HG02852 (cell line): ENCODE data around the gene MRPL21.
"Not testable (repeated sequence)": the region's sequence is repeated elsewhere in the genome, so short reads cannot be mapped to it uniquely, and the experiment has no call there.

ENCODE experiments used
- ATAC-seq: cut with Tn5 transposase; IDR thresholded peaks from one replicate; pipeline ENCODE4 v1.9.1; 2021; ENCODE audit warnings: mild to moderate bottlenecking, moderate library complexity; ENCODE audit not compliant: unreplicated experiment

MRPL21 gene

DNA sequence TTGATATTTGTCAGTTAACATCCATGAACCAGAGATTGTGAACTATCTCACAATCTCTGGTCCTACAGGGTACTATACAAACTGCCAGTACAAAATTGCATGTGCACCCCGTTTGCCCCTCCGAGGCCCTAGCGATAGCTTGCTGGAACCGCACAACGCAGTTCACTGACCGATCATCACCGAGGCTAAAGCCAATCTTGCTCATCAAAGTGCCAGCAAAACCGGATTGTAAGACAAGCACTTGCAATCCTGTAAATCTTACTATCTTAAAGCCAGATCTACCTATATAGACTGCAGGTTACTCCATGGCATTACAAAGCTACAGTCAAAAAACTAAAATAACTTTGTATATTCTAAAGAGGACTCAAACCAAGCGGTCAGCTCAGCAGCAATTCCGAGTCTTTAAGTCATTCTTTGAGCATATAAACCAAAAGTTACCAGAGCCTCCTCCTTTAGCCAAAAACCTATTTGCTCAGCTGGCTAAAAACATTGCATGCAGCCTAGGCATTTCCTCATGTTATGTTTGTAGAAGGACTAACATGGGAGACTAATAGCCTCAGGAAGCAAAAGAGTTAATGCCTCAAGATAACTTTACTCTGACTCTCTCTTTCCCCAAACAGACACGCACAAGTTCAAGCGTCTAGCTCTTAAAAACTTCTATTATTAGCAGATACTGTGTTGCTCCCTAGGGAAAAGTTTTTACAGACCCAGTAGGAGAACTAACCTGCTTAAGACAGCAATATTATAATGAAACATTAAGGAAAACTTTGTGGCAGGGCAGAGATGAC is 31.2 kb downstream of the MRPL21 start:
- ATAC-seq, result no peak

- ATAC-seq, result no peak
These were observed 33.2 kb downstream of the MRPL21 start for GRCh38 chr11:68870470-68870869.

DNA sequence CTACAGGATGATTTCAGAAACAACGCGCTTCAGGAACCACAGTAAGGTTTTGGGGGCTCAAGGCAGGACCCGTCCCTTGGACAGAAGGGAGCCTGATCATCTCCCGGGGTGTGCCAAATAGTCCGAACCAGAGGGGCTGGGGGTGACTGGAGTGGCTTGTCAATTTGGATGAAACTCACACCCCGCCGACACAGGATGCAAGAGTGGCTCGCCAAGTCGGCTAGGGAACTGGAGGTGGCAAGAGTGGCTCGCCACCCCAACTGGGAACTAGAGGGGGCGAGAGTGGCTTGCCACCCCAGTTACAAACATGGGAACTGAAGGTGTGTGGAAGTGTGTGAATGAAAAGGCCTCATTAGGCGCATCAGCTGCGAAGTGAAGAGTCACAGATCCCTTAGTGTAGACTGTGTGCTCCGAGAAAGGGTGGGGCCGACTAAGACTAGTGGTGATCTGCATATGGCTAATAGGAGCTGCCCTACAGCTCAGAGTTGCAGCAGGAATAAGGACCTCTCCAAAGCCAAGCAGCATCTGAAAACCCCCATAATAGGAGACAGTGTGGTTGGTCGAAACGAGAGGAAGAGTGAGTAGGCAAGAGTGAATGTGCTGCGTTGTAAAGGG is 35.3 kb downstream of the MRPL21 start:
- ATAC-seq, result no peak

DNA sequence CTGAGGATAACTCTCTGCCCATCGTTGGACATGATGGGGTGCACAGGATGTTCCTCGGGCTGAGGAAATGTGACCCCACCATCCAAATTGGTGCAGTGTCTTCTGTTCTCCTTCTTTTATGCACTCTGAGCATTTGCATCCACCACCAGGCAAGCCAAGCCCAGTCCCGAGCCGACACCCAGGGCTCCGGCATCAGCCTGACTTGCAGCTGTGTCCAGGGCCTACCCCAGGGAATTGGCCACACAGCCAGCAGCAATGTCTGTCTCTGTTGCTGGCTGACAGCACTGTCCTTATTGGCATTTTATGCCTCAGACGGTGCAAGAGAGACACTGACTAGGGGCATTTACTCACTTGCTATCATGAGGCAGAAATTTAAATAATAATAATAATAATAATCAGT is 36.6 kb downstream of the MRPL21 start:
- ATAC-seq, result no peak

DNA sequence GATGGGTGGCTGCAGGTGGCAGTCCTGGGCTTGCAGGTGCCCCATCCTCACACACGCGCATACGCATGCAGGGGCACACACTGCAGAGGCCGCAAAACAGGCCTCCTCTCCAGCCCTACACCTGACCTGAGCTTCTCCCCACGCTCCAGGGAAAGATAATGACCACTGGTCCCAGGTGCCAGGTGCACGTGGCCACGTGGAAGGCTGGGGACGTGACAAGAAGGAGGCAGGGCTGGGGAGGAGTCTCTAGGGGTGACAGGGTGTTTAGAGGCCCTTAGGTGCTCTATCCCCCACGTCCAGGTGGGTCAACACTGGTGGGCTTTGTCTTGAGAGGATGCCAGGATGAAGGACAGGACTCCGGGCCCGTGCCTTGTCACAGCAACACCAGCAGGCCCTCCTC is 38.4 kb downstream of the MRPL21 start:
- ATAC-seq, result no peak

DNA sequence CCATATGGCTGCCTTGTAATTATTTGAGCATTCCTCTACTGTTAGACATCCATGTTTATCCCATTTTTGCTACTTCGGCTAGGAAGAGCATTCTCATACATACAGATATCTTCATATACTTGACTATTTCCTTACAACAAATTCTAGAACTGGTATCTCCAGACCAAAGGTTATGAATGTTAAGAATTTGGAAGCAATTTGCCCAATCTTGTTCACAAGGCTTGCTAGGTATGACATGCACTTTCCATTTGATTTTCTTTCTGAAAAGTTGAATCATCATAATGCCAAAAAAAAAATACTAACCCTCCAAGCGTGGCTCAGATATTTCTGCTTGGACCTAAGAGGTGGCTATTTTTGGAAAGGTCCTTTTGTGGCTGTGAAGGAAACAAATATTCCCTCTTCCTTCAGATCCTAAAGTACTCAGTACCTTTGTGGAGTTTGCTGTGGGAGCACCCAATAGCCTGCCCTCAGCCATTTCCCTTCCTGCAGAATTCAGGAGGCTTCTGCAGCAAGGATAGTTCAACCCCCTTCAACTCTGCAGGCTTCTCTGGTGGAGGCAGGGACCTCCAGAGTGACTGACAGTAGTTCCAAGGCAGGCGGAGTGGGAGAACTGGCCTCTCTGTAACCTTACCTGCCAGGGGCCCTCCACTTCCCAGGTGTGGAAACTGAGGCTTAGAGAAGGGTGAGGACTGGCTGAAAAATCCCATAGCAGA is 39.9 kb downstream of the MRPL21 start:
- ATAC-seq, result no peak

DNA sequence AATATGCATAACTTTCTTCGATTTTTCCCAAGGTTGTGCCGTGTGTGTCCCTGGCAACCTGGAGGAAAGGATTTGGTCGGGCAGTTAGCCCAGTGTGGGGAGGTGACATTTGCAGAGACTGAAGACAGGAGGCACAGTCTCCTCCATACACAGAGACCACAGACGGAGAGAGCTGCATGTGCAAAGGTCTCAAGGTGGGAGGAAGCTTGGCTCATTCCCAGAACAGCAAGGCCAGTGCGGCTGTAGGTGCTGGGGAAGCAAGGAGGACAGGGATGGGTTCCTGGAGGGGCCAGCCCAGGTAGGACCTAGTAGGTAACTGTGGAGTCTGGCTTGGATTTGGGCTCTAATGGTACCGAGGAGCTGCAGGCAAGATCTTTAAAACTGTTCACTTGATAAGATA is 41.2 kb downstream of the MRPL21 start:
- ATAC-seq, result no peak

DNA sequence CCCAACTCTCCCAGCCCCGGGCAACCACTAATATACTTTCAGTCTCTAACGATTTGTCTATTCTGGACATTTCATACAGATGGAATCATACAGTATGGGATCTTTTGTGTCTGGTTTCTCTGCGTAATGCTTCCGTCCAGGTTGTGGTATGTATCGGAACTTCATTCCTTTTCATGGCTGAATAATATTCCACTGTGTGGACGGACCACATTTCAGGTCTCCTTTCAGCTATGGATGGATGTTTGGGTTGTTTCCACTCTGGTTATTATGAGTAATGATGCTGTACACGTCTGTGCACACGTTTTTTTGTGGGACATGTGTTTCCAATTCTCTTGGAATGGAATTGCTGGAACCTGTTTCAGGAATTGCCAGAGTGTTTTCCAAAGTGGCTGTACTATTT is 44.5 kb downstream of the MRPL21 start:
- ATAC-seq, result no peak

DNA sequence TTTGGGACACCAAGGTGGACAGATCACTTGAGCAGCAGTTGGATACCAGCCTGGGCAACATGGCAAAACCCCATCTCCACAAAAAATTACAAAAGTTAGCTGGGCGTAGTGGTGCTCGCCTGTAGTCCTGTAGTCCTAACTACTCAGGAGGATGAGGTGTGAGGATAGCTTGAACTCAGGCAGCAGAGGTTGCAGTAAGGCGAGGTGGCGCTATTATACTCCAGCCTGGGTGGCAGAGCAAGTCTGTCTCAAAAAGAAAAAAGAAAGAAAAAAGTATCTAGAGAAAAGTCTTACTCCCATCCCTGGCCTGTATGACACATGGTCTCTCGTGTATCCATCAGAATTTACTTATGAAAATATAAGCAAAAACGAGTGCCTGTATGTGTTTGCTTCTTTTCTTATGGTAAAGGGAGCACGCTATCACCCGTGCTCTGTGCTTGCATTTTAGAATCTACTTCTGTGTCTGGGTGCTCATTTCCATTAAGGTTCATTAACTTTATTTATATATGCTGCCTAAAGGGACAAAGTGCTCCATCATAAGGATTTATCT is 46.5 kb downstream of the MRPL21 start:
- ATAC-seq, result no peak

DNA sequence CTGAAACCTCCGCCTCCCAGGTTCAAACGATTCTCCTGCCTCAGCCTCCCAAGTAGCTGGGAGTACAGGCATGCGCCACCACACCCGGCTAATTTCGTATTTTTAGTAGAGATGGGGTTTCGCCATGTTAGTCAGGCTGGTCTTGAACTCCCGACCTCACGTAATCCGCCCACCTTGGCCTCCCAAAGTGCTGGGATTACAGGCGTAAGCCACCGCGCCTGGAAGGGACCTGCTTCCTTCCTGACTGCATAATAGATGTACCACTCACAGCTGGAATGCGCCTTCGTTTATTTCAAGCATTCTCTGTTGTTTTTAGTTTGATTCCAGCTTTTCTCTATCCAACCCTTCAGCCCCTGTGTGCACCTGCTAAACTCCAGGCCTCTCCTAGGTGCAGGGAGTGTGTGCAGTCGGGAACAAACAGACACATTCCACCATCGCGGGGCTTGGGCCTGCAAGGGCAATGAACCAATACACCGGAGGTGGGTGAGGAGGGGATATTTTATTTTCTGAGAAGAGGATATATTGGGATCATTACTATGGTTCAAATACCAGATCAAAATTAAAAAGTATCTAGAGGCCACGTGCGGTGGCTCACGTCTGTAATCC is 47.1 kb downstream of the MRPL21 start:
- ATAC-seq, result not testable (repeated sequence)

DNA sequence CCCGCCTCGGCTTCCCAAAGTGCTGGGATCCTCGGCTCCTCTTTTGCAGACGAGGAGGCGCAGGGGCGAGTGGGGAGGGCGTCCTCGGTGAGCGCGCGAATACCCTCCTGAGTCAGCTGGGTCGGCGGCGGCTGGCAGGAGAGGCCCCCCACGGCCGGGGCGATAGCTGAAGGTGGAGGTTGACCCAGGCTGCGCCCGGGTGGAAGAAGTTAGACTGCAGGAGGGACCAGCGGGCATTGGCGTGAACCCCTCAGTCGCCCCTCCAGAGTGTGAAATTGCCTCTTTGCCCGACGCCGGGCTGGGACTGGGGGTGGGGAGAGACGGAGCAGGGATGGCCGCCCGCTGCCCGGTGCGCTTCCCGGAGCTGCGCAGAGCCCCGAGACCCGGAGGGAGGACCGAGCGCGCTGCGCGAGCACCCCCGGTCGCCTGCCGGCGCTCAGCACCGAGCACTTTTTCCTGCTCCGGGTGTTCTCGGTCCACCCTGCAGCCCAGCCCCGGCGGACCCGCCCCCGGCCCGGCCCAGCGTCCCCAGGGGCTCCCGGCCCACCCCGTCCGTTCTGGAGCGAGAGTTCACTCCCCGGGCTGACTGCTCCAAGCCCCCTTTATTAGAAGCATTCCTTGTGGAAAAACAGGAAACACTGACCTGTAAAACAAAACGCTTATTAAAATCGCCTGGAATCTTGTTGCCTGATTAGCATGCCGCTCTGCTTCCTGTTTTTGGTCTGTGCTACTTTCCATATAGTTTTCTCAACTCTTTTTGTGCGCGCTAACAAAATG is 48.2 kb downstream of the MRPL21 start:
- ATAC-seq, result no peak

- no peak for ATAC-seq
These were observed 49.2 kb downstream of the MRPL21 start for GRCh38 chr11:68854273-68854958.

DNA sequence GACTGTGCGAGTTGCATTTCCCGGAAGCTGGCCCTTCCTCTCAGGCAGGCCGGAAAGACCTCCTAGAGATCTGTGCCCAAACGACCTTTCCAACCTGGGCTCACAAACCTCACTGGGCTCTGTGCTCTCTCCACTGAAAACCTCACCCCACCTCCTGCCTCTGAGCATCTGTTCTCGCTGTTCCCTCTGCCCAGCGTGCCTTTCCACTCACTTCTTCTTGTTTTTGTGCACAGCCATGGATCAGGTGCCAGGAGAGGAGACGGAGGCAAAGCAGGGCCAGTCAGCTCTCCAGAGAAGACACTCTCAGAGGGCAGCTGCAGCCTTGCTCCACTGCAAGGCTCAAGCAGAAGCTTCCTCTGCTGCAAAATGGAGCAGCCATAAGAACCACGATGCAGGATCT is 51.0 kb downstream of the MRPL21 start:
- ATAC-seq, result no peak

- no peak for ATAC-seq
These were observed 55.2 kb downstream of the MRPL21 start for GRCh38 chr11:68848429-68848828.

GRCh38 chr11:68847395-68847794 is 56.2 kb downstream of the MRPL21 start:
- ATAC-seq, result no peak

DNA sequence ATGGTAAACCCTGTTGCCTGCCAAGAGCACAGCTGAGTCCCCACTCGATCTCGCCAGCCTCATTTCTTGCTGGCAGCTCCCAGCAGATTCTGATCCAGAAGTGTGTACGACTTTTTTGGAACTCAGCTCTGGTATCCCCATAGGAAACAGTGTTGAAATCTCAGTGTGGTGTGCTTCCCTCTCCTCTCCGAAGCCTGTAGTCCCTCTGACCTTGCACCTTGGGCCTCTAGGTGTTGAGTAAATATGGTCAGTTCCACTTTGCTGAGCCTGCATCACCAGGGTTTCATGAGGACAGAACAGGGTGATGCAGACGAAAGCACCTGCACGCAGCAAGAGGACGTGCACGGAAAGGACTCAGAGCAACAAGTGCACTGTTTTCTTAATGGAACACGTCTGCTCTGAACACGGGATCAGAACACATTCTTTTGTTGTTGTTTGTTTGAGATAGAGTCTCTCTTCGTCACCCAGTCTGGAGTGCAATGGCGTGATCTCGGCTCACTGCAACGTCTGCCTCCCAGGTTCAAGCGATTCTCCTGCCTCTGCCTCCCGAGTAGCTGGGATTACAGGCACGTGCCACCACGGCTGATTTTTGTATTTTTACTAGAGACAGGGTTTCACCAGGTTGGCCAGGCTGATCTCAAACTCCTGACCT is 58.2 kb downstream of the MRPL21 start:
- ATAC-seq, result no peak

DNA sequence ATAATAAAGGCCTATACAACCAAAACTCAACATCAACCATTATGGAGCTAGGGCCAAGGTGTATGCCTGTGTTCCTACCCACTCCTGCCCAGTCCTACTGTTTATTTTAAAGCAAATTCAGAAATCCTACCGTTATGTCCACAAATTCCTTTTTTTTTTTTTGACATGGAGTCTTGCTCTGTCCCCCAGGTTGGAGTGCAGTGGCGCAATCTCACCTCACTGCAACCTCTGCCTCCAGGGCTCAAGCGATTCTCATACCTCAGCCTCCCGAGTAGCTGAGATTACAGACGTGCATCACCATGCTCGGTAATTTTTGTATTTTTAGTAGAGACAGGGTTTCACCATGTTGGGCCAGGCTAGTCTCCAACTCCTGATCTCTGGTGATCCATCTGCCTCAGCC is 58.8 kb downstream of the MRPL21 start:
- ATAC-seq, result no peak

GRCh38 chr11:68844376-68844775 is 59.3 kb downstream of the MRPL21 start:
- no peak for ATAC-seq

GRCh38 chr11:68843703-68844312 is 59.8 kb downstream of the MRPL21 start:
- ATAC-seq, result peak; percentile 50
